DMS153 treated with DMSO at 0.1 percent for 48 hours (cell line): Measurements from ENCODE around the gene RBBP7.

Experiments used
- DNase-seq: peaks from one replicate; lab custom pipeline; 2025; ENCODE audit not compliant: unreplicated experiment; lab: John Stamatoyannopoulos, UW

RBBP7 gene

GRCh38 chrX:16827225-16827624 is 42.9 kb downstream of the RBBP7 start:
- DNase-seq: no peak

- no peak for DNase-seq
Measured at GRCh38 chrX:16826207-16826606, 44.0 kb downstream of the RBBP7 start.

GRCh38 chrX:16825264-16826035 is 44.7 kb downstream of the RBBP7 start:
- DNase-seq: no peak

- no peak for DNase-seq
Measured at GRCh38 chrX:16822723-16823122, 47.4 kb downstream of the RBBP7 start.

GRCh38 chrX:16819634-16820033 is 50.5 kb downstream of the RBBP7 start:
- DNase-seq: no peak

GRCh38 chrX:16814597-16814996 is 55.6 kb downstream of the RBBP7 start:
- no peak for DNase-seq

GRCh38 chrX:16807976-16808542 is 62.1 kb downstream of the RBBP7 start:
- no peak for DNase-seq

- no peak for DNase-seq
Measured at GRCh38 chrX:16807548-16807947, 62.6 kb downstream of the RBBP7 start.

- DNase-seq: no peak
Measured at GRCh38 chrX:16804923-16805464, 65.2 kb downstream of the RBBP7 start.

- no peak for DNase-seq
Measured at GRCh38 chrX:16797841-16798240, 72.3 kb downstream of the RBBP7 start.

GRCh38 chrX:16797358-16797757 is 72.8 kb downstream of the RBBP7 start:
- DNase-seq: no peak

- no peak for DNase-seq
Measured at GRCh38 chrX:16796298-16796697, 73.9 kb downstream of the RBBP7 start.
